HG03139 (cell line): Measurements from ENCODE around the gene C1orf52.
"Not testable (repeated sequence)": the region's sequence is repeated elsewhere in the genome, so short reads cannot be mapped to it uniquely, and the experiment has no call there.

Source experiments
- ATAC-seq: cut with Tn5 transposase; IDR thresholded peaks from one replicate; pipeline ENCODE4 v1.9.1; 2021; ENCODE audit not compliant: unreplicated experiment

C1orf52 gene

GRCh38 chr1:85278853-85279314, 19.4 kb upstream of the C1orf52 start:
- no peak for ATAC-seq

- no peak for ATAC-seq
Observed at GRCh38 chr1:85277802-85278201, 18.3 kb upstream of the C1orf52 start.

GRCh38 chr1:85276978-85277639, 17.6 kb upstream of the C1orf52 start:
- ATAC-seq: no peak

- peak; percentile 97 for ATAC-seq
Observed at GRCh38 chr1:85276215-85276977, 16.9 kb upstream of the C1orf52 start, which contains the start of gene BCL10. Gene BCL10 (minus strand): TSS chr1:85276632. CDS start chr1:85276352, 280 bp downstream.

- ATAC-seq: no peak
Observed at GRCh38 chr1:85275701-85276214, 16.3 kb upstream of the C1orf52 start.

- ATAC-seq: no peak
Observed at GRCh38 chr1:85274969-85275453, 15.5 kb upstream of the C1orf52 start.

GRCh38 chr1:85273397-85273796, 13.9 kb upstream of the C1orf52 start:
- no peak for ATAC-seq

GRCh38 chr1:85268801-85269585, 9.5 kb upstream of the C1orf52 start:
- ATAC-seq: no peak

- ATAC-seq: no peak
Observed at GRCh38 chr1:85267313-85267712, 7.9 kb upstream of the C1orf52 start.

- no peak for ATAC-seq
Observed at GRCh38 chr1:85264150-85264549, 4.7 kb upstream of the C1orf52 start.

GRCh38 chr1:85262985-85263384, 3.5 kb upstream of the C1orf52 start:
- ATAC-seq: no peak

- ATAC-seq: no peak
Observed at GRCh38 chr1:85259912-85260274, 431 bp upstream of the C1orf52 start.

GRCh38 chr1:85258536-85259117, 835 bp downstream of the C1orf52 start:
- no peak for ATAC-seq

- ATAC-seq: not testable (repeated sequence)
Observed at GRCh38 chr1:85249042-85249441, 10.4 kb downstream of the C1orf52 start.

GRCh38 chr1:85245891-85246290, 13.6 kb downstream of the C1orf52 start:
- ATAC-seq: no peak

- no peak for ATAC-seq
Observed at GRCh38 chr1:85245456-85245855, 14.0 kb downstream of the C1orf52 start.

- ATAC-seq: no peak
Observed at GRCh38 chr1:85244271-85245061, 15.0 kb downstream of the C1orf52 start.

- no peak for ATAC-seq
Observed at GRCh38 chr1:85243372-85243771, 16.1 kb downstream of the C1orf52 start.

- no peak for ATAC-seq
Observed at GRCh38 chr1:85240643-85241042, 18.8 kb downstream of the C1orf52 start.

- ATAC-seq: no peak
Observed at GRCh38 chr1:85240174-85240601, 19.3 kb downstream of the C1orf52 start.
